ENCODE measurements around the gene SETDB1. TPM values are rescaled to one million over a fixed set of nuclear protein-coding genes. Genes with fewer than 3 reads are reported as not detected.

The SETDB1 gene
- total and polyA plus RNA-seq, 2 of the 13 experiments (the other 11 are each of a cell fraction or from before 2014, with no cell fraction given): 33.1 to 34.6 TPM

GRCh38 chr1:150970808-150971582 is 44.8 kb downstream of the SETDB1 start (continued):
- TF ChIP-seq, protein P1, sequence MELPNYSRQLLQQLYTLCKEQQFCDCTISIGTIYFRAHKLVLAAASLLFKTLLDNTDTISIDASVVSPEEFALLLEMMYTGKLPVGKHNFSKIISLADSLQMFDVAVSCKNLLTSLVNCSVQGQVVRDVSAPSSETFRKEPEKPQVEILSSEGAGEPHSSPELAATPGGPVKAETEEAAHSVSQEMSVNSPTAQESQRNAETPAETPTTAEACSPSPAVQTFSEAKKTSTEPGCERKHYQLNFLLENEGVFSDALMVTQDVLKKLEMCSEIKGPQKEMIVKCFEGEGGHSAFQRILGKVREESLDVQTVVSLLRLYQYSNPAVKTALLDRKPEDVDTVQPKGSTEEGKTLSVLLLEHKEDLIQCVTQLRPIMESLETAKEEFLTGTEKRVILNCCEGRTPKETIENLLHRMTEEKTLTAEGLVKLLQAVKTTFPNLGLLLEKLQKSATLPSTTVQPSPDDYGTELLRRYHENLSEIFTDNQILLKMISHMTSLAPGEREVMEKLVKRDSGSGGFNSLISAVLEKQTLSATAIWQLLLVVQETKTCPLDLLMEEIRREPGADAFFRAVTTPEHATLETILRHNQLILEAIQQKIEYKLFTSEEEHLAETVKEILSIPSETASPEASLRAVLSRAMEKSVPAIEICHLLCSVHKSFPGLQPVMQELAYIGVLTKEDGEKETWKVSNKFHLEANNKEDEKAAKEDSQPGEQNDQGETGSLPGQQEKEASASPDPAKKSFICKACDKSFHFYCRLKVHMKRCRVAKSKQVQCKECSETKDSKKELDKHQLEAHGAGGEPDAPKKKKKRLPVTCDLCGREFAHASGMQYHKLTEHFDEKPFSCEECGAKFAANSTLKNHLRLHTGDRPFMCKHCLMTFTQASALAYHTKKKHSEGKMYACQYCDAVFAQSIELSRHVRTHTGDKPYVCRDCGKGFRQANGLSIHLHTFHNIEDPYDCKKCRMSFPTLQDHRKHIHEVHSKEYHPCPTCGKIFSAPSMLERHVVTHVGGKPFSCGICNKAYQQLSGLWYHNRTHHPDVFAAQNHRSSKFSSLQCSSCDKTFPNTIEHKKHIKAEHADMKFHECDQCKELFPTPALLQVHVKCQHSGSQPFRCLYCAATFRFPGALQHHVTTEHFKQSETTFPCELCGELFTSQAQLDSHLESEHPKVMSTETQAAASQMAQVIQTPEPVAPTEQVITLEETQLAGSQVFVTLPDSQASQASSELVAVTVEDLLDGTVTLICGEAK (IDR thresholded peaks at IDR 0.05): no peak
- TF ChIP-seq, protein P1 (CRISPR knock-in tag; IDR thresholded peaks at IDR 0.05): peak; percentile 72; the same call in 1 of the 2 replicates
- TF ChIP-seq TFAP4 (IDR thresholded peaks at IDR 0.05; ENCODE audit: borderline replicate concordance, low read depth) (peak; percentile 96), PLRG1 (conservative IDR thresholded peaks at IDR 0.05) (no peak), SOX13 (IDR thresholded peaks at IDR 0.05) (peak; percentile 73; the same call in 1 of the 2 replicates), SOX13 (CRISPR knock-in tag; conservative IDR thresholded peaks at IDR 0.05 in 1 of 2, IDR thresholded peaks at IDR 0.05 in 1 of 2) (peak in 1 of 2 experiments; percentile 85; a peak in 3 of 4 replicates), TMF1 (CRISPR knock-in tag; IDR thresholded peaks at IDR 0.05; ENCODE audit: low read depth) (no peak), SIX4 (CRISPR knock-in tag; IDR thresholded peaks at IDR 0.05) (peak; percentile 61; the same call in 1 of the 2 replicates), ZBTB33 (CRISPR knock-in tag; IDR thresholded peaks at IDR 0.05) (peak; percentile 50; the same call in 1 of the 2 replicates), TGIF2 (CRISPR knock-in tag; IDR thresholded peaks at IDR 0.05) (peak; percentile 100), EED (CRISPR knock-in tag; IDR thresholded peaks at IDR 0.05) (0 out of 2 replicates have a peak, but pooled peaks have one; percentile 36), ZNF776 (CRISPR knock-in tag; IDR thresholded peaks at IDR 0.05) (no peak), KLF16 (CRISPR knock-in tag; IDR thresholded peaks at IDR 0.05) (peak in 1 of 2 experiments; percentile 86; a peak in 2 of 4 replicates), TCF7 (IDR thresholded peaks at IDR 0.05; ENCODE audit: low read depth) (peak; percentile 85; the same call in 1 of the 2 replicates), ZNF160 (CRISPR knock-in tag; IDR thresholded peaks at IDR 0.05) (no peak; the same call in 1 of the 2 replicates)
- TF ChIP-seq, protein P2, sequence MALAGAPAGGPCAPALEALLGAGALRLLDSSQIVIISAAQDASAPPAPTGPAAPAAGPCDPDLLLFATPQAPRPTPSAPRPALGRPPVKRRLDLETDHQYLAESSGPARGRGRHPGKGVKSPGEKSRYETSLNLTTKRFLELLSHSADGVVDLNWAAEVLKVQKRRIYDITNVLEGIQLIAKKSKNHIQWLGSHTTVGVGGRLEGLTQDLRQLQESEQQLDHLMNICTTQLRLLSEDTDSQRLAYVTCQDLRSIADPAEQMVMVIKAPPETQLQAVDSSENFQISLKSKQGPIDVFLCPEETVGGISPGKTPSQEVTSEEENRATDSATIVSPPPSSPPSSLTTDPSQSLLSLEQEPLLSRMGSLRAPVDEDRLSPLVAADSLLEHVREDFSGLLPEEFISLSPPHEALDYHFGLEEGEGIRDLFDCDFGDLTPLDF (CRISPR knock-in tag; IDR thresholded peaks at IDR 0.05): no peak
